ENCODE results near the gene CEP89.

GRCh38 chr19:32859591-32859990, 112.2 kb downstream of the CEP89 start:
- no peak for TF ChIP-seq EZH2 (IDR thresholded peaks at IDR 0.05; ENCODE audit: borderline replicate concordance, low read length)
- no peak for TF ChIP-seq CTCF (IDR thresholded peaks at IDR 0.05; ENCODE audit: low read length)
